H7 (cell line): ENCODE measurements around the gene ERC1. TPM values are rescaled to one million over a fixed set of nuclear protein-coding genes. Genes with fewer than 3 reads are reported as not detected.
A peak's percentile ranks its signal among the peaks of the same experiment; 100 is the strongest.

Experiments used
- DNase-seq: peaks from one replicate; pipeline ENCODE4 v3.0.0; 2012
- H3K27me3 ChIP-seq: 2 replicates; pipeline ENCODE4 v1.6.0; 2011; ENCODE audit warnings: mild to moderate bottlenecking, low read length; ENCODE audit not compliant: control insufficient read depth, insufficient read depth
- H3K36me3 ChIP-seq: replicated peaks from 2 replicates; pipeline ENCODE4 v1.5.1; 2011; ENCODE audit warnings: low read length; ENCODE audit not compliant: control insufficient read depth, insufficient read depth
- H3K4me3 ChIP-seq: 2 replicates; pipeline ENCODE4 v1.5.1; 2011; ENCODE audit warnings: low read depth, mild to moderate bottlenecking, control low read depth, low read length, moderate library complexity; ENCODE audit not compliant: insufficient read depth
- total RNA-seq: library from RNA; depleted of rRNA; stranded (reverse); fragments of >200 nt; shearing (Covaris generic); gene quantifications from 2 replicates; pipeline ENCODE4 v1.2.3, GENCODE V29; 2014

Gene ERC1
- total RNA-seq, 1 experiment from 2014 or later, result 10.3 TPM

DNA sequence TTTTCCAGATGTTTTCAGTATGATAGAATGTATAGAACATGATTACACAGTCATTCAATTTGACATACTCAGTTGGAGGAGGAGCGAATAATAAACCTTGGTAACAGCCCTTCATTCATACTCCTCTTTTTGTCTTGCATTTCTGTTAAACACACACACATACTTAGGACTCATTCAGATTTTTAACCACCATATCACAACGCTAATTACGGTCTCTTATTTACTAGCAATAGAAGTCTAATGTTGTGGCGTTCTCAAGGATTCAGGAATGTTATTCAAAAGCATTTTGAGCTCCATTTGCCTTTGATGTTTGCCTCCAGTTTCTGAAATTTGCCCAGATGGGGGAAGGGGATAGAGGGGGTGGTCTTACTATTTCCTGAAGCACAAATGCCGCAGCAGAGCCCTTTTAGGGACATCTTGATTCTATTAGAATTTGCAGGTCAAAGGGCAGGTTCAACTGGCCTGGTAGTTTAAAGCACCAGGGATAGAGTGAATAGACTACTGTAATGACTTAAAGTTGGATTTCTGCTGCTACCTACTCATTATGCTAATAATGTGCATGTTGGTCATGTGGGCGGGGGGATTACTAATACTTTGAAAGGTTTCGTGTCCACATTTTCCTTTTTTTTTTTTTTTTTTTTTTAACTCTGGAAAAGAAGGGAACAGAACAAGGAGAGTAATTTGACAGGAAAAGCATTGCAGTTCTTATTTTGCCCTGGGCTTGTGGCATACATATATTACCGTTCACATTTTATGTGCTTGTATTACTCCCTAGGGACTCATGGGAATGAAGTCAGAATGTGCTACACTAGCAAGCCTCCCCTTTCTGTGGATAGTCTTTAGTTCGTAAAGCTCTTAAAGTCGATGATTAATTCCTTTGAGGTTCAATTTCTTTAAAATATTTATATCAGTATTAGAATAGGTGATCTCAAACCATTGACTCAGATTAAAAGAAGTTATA is 376.6 kb downstream of the ERC1 start:
- no peaks in the 10 kb centered on the region for H3K36me3 ChIP-seq
- H3K27me3 ChIP-seq, result no peaks in the 10 kb centered on the region
- no peak overlapping the region for H3K4me3 ChIP-seq
- no peak for DNase-seq

DNA sequence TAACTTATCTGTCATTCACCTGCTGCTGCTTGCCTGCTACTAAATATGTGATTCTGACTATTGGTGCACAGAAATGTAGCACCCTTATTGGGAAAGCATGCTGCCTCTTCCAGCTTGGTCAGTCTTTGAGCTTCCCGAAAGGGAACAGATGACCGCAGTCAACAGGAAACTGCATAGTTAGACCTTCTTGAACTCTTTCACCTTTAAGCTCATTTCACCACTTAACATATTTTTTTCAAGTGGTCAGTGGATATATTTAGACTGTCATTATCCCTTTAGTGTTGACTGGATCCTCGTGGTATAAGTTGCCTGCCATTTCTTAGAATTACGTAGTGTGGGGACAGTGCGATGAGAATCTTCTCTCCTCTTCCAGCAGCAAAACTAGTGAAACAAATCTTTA is 378.4 kb downstream of the ERC1 start:
- DNase-seq, result no peak
- H3K27me3 ChIP-seq, result no peaks in the 10 kb centered on the region
- H3K36me3 ChIP-seq, result no peaks in the 10 kb centered on the region
- H3K4me3 ChIP-seq, result no peak overlapping the region

DNA sequence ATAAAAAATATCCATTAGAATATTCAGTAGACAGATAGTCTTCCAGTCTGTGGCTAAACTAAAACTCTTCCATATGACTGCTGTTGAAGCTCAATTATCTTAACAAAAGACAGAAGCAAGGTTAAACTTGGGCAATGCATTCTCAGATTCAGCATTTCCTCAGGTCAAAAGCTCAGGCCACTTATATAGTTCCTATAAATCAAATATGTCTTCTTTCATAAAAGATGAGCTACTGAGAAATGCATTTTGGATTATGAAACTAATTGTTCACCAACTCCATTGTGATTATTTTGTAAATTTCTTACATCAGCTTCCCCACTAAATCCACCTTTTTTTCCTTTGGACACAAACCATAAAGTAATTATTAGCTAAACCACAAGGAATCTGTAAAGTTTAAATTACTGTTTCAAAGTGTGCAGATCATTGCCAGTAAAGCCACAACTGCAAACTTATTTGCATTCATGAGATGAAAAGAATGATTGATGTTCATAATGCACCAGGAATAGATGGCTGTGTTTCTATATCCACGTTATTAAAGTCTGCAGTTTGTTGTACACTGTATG is 379.0 kb downstream of the ERC1 start:
- Histone ChIP-seq H3K36me3 (no peaks in the 10 kb centered on the region), H3K4me3 (no peak overlapping the region)
- DNase-seq, result no peak

DNA sequence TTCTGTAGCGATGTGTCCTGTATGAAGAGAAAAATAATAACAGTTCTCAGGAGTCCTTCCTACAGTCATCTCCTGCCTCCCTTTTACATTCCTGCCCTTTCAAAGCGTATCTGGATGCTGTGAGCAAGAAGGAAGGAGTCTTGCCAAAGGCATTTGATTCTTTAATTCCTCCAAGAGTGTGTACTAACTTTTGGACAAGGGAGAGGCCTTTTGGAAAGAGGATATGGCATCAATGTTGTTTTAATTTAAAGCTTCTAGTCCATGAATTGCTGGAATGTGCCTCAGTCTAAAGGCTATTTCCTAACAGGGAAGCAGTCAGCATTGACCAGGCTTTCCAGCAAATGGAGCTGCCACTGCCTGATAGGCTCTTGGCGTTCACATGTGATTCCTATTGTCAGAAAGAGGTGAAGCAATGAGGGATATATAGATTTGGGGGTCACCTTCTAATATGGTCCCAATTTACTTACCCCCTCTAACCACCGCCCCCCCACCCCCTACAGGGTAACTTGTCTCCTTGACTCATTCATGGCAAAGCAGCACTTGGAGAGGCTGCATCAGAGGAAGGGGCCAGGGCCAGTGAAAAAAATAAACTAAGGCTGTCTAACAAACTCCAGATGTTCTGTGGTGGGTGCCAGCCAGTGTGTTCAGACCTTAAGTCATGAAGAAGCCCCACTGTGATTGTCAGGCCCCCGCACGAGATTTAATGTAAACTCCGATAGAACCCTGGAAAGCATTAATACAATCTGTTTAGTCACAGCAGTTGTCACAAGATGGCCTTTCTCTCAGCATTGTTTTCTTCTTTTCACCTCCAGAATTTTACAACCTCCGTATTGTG is 383.1 kb downstream of the ERC1 start:
- Histone ChIP-seq H3K27me3 (no peaks in the 10 kb centered on the region), H3K36me3 (no peaks in the 10 kb centered on the region), H3K4me3 (no peak overlapping the region)
- no peak for DNase-seq

More for the DNA sequence above, 379.0 kb downstream of the ERC1 start:
- no peaks in the 10 kb centered on the region for H3K27me3 ChIP-seq

DNA sequence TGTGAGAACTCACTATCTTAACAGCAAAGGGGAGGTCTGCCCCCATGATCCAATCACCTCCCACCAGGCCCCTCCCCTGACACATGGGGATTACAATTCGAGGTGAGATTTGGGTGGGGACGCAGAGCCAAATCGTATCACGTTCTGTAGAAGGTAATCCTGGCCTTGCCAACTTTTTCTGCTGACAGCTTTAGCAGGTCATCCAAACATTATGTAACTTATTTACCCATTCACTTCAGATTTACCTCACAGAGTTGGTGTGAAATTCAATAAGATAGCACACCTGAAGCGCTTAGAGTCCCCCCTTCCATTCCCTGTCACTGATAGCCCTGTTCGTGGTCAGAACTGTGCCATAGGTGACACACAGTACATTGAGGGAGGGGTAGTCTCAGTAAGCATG is 384.3 kb downstream of the ERC1 start:
- H3K27me3 ChIP-seq, result no peaks in the 10 kb centered on the region
- no peak overlapping the region for H3K4me3 ChIP-seq
- no peak for DNase-seq
- no peaks in the 10 kb centered on the region for H3K36me3 ChIP-seq

DNA sequence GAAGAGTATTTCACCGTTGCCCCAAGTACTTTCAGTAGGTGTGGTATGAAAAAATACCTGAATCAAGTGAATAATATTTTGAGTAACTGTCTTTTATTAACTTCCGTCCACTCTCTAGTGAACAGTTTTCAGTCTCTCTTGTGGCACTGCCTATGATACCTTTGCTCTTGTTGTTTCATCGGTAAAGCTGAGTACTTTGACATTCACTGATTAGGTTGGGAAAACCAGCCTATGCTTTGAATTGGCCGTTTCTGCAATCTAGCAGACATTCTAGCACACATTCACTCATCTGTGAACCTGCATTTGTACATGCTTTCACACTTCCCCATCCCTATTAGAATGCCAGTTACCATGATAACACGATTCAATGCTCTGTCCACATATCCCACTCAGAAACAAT is 386.1 kb downstream of the ERC1 start:
- Histone ChIP-seq H3K4me3 (no peak overlapping the region), H3K27me3 (no peaks in the 10 kb centered on the region), H3K36me3 (no peaks in the 10 kb centered on the region)
- DNase-seq, result no peak

DNA sequence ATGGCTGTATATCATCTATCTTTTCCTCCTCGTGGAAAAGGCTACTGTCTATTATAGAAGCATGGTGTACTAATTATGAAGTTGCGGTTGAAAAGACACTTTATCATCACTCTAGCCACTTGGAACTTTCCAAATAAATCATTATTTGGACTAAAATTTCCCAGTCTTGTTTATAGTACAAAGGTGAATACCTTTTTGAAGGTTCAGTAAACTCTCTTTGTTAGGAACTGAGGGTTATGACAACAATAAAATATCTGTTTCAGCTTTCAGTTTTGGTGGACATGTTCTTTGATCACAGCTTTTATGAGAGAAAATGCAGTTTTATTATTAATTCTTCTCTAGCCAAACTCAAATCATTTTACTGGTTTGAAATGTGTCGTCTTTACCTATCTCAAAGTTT is 386.7 kb downstream of the ERC1 start:
- Histone ChIP-seq H3K4me3 (no peak overlapping the region), H3K27me3 (no peaks in the 10 kb centered on the region), H3K36me3 (no peaks in the 10 kb centered on the region)
- no peak for DNase-seq

DNA sequence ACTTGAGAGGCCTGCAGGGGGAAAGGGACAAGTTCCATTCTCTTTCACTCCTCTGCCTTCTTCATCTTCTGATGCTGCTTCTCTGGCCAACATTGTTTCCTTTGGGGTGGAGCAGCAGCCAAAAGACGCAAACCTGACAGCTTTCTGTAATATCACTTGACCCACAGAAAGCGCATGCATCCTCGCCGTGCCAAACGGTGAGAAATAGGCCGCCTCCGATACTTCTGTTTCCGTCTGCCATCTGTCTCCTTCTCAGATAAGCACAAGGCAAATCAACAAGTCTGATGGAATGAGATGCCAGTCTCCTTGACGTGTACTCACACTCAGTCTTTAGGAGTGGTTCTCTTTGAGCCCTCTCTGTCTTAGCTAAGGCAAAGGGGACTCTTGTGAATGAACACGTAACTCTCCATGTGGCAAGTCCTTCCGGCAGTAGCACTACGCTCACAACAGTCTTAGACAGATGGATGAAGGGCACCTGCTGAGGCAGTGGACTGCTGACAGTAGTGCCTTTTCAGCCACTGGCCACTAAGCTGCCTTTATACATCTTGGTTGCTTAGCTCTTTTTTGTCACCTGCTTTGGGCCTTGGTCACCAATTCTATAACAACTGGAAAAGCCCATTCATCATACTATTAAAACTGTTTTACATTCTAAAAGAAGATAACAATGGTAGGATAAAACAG is 389.3 kb downstream of the ERC1 start:
- no peaks in the 10 kb centered on the region for H3K36me3 ChIP-seq
- H3K4me3 ChIP-seq, result no peak overlapping the region
- H3K27me3 ChIP-seq, result no peaks in the 10 kb centered on the region
- no peak for DNase-seq

DNA sequence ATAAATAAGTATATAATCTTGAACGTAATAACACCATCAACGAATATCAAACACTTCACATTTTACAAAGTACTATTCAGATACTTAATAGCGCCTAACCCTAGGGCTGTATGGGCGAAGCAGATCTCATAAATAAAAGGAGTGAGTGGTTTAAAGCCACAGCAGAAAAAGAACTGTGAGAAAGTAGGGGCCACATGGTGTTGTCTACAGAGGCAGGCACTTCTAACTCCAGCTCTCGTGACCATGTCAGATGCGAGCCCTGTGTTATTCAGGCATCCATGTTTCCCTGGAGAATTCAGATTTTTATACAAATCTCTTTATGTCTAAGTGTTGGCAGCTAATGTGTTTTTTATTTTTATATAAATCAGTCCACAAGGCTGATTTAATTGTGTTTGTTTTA is 391.1 kb downstream of the ERC1 start:
- Histone ChIP-seq H3K4me3 (no peak overlapping the region), H3K27me3 (no peaks in the 10 kb centered on the region), H3K36me3 (no peaks in the 10 kb centered on the region)
- no peak for DNase-seq

DNA sequence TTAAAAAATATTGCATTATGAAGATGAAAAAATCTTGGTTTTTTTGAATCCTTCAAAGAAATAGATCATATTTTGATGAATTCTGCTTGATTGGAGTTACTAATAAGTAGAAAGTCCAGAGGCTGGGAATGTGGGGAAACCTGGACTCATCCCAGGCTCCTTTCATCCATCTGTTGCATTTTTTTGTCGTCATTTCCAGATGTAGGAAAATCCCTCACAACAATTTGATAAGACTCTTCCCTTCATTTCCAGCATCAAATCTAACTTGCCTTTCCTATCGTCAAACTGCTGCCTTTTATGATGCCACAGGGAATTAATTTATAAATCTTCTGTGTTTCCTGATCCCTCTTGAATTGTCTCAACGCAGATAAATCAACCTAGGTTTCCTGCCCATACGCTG is 391.8 kb downstream of the ERC1 start:
- Histone ChIP-seq H3K4me3 (no peak overlapping the region), H3K36me3 (no peaks in the 10 kb centered on the region), H3K27me3 (no peaks in the 10 kb centered on the region)
- no peak for DNase-seq

DNA sequence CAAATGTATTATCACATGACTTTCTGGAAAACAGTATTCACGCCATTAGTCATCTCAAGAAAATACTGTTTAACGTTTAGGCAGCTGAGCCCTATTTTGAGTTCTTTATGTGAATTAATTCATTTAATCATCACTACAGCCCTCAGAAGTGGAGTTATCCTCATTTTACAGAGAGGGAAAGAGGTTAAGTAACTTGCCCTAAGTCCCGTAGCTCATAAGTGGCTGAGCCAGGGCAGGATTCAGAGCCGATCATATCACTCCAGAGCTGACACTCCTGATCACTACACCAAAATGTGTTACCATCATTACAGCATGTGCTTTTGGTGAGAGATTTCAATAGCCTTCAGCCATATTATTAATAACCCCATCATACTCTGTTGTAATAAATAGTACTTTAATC is 392.7 kb downstream of the ERC1 start:
- no peak overlapping the region for H3K4me3 ChIP-seq
- no peaks in the 10 kb centered on the region for H3K36me3 ChIP-seq

DNA sequence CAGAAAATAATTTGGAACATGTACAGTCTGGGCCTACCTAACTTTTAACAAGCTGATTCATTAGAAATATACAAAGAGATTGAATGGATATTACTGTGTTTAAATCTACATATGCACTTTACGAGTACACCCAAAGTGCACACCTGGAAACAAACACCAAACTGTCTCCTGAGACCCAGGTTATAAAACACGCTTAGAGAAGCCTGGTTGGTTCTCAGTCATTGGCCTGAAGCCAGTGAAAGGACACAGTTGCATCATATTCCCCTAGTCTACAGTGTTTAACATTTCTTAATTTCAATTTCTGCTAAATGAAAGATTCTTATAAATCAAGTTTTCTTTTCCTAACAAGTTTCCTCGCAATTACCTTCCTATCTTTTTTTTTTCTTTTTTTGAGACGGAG is 393.9 kb downstream of the ERC1 start:
- H3K27me3 ChIP-seq, result no peaks in the 10 kb centered on the region
- no peak for DNase-seq
- no peak overlapping the region for H3K4me3 ChIP-seq
- no peaks in the 10 kb centered on the region for H3K36me3 ChIP-seq

More for the DNA sequence above, 392.7 kb downstream of the ERC1 start:
- DNase-seq, result no peak
- H3K27me3 ChIP-seq, result no peaks in the 10 kb centered on the region

DNA sequence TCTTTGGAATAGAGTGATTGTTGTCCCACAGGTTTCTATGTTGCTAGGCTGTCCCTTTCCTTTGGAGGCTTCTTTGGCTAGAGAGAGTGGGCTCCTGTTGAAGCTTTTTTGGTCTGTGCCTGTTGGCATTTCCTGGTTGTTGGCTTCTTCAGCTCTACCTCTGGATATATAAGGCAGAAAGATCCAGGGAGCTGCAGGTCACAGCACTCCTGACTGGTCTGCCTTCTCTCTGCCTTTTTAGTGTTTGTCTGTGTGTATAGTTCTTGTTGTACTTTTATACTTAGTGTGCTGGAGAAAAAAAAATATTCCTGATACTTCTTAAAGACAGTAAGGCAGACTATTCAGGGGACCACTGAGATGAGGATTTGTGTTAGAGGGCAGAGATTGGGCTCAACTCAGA is 400.7 kb downstream of the ERC1 start:
- Histone ChIP-seq H3K36me3 (no peaks in the 10 kb centered on the region), H3K27me3 (no peaks in the 10 kb centered on the region), H3K4me3 (no peak overlapping the region)
- DNase-seq, result peak; percentile 20

DNA sequence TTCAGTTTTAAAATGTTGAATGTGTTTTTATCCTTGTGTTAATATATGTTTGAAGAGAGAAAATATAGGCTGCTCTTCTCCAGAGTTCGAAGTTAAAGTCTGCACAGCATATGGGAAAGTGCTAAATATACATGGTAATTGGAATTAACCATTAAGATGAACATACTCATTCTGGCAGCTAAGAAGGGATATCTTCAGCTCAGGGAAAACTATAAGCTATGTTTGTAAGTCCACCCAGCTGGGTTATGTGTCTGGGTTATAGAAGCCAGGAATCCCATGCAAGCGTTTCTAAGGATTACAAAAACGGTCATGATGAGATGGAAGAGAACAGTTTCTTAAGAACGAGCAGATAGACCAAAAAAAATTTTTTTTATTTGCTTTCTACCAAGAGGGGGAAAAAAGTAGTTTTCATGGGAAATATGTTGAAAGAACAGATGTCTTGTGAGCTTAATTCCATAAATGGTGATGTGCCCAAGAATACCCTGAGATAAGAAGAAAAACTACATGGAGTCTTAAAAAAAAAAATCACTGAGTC is 404.5 kb downstream of the ERC1 start:
- DNase-seq, result no peak
- Histone ChIP-seq H3K4me3 (no peak overlapping the region), H3K36me3 (no peaks in the 10 kb centered on the region), H3K27me3 (no peaks in the 10 kb centered on the region)
